ENCODE results near the gene GLUD1.
"Not testable (repeated sequence)": the region's sequence is repeated elsewhere in the genome, so short reads cannot be mapped to it uniquely, and the experiment has no call there.

Gene GLUD1

GRCh38 chr10:87038786-87039185 lies 55.9 kb downstream of the GLUD1 start:
- no peak for DNase-seq

DNA sequence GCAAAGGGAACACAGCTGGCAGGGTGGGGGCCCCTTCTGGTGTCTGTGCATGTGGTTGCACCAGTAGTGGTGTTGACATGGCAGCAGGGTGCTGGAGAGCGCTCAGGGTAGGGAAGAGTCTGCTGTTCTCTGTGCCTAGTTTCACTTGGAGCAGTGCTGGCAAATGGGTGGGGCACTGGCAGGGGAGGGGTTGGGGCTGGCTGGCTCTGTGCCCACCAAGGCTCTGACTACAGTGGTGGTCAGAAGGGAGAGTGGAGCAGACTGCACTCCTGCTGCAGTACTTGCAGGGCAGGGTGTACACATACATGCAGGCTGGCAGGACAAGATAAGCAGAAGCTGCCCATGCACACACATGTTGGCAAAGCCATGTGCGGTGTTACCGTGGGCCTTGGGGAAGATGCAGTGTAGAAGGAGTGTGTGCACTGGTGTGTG lies 56.3 kb downstream of the GLUD1 start:
- DNase-seq = peak in 1 of 5 experiments; percentile 27

GRCh38 chr10:87036623-87037022 lies 58.0 kb downstream of the GLUD1 start:
- peak in 1 of 5 experiments; percentile 35 for DNase-seq

GRCh38 chr10:87030912-87031635 lies 63.6 kb downstream of the GLUD1 start:
- DNase-seq = no peak

DNA sequence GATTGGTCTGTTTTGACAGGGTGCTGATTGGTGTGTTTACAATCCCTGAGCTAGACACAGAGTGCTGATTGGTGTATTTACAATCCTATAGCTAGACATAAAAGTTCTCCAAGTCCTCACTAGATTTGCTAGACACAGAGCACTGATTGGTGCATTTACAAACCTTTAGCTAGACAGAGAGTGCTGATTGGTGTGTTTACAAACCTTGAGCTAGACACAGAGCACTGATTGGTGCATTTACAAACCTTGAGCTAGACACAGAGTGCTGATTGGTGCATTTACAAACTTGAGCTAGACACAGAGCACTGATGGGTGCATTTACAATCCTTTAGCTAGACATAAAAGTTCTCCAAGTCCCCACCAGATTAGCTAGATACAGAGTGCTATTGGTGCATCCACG lies 64.2 kb downstream of the GLUD1 start:
- DNase-seq = not testable (repeated sequence)

DNA sequence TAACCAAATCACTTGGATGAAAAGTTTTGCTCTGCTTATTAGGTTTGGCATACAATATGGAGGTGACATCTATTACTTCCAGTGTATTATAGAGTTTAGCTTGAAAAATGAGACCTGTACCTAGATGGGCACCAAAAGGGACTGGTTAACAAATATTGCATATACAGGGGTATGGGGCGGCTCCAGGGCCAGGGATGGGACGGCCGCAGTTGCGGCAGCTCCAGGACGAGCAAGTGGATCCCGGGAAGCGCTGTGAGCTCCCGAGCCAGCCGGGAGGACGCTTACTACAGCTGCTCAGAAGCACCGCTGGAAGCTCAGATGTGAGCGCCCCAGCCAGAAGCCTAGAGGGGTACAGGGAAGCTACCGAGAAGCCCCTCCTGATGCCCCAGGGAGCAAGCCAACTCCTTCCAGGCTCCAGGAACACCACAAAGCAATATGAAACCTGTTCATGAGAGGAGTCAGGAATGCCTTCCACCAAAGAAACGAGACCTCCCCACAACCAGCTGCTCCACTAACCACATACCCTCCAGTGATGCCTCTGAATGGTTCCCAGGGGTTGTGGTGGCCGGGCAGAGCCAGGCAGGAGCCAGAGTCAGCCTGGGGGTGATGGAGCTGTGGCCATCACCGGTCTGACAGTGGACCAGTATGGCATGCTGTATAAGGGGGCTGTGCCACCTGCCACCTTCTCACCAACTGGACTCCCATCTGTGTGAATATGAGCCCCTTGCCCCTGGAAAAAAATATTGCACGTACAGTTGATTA lies 67.7 kb downstream of the GLUD1 start:
- not testable (repeated sequence) for DNase-seq

DNA sequence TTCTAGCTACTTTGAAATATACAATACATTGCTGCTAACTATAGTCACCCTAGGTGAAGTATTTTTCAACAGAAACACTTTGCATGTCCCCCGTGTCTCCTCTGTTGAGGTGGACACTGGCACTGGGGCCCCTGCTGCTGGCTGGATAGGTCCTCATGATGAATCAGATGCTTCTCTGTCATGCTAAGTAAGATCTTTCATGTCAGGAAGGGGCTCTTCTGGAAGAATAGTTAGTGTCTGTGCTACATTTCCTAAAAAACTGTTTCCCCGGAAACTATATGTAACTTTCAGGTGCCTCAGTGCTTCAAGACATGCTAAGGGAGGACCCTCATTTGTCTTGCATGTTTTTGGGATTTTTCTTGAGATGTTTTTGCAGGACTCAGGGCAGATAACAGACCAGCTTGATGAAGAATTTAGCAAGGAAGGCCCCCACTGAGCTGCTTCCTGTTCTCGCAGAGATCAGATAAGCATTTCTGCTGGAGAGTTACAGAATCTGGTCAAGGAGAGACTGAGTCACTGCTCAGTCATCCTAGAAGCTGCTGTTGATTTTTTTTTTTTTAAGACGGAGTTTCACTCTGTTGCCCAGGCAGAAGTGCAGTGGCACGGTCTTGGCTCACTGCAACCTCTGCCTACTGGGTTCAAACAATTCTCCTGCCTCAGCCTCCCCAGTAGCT lies 69.2 kb downstream of the GLUD1 start:
- DNase-seq = peak in 1 of 5 experiments; percentile 77

DNA sequence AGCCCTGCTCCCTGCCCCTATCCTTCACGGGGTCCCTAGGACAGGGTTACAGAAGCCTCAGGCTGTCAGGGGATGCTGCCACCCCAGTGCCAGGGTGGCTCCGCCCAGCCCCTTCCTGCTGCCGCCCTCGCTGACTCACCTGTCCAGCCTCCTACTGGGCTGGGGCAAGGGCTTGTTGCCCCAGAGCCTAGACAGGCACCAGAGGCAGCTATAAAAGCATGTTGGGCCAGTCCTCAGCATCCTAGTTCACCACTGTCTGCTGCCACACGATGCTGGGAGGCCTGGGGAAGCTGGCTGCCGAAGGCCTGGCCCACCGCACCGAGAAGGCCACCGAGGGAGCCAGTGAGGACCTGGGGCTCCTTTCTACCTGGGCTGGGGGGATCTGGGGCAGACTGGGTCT lies 74.6 kb downstream of the GLUD1 start, which contains the start of gene FAM25A:
TSS of gene FAM25A (plus strand) at position 239 of the 400 bp plus-strand sequence. CDS start at position 270, 31 bp downstream.
- not testable (repeated sequence) for DNase-seq

DNA sequence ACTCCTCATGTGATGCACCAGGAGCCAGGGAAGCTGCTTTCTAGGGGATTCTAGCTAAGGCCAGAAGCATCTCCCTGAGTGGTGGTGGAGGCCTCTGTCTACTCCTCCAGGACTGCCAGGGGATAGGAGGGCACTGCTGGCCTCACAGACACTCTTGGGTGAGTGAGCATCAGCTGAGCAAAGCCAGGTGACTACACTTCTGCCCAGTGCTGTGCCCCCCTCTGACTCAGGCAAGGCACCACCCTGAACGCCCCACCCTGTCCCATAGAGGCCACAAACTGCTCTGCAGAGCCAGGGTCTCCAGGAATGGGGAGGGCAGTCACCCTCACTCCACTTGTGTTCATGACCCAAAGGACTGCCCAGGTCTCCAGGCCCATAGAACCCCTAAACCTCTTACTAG lies 75.1 kb downstream of the GLUD1 start:
- DNase-seq = not testable (repeated sequence)

DNA sequence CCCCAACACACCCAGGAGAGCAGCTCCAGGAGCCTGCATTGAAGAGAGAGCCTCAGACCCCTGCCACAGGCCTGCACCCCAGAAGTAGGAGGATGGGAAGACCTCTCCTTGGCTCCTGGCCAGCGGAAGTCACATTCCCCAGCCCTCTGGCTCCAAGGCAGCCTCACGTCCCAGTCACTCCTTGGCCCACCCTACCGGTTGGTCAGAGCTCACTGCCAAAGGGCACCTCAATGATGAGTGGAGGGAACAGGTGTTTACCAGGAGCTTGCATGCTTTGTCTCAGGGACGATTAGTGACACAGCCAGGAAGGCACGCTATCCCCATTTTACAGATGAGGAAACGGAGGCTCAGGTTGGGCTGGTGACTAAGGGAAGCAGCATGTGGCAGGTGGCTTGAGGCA lies 75.6 kb downstream of the GLUD1 start:
- DNase-seq = not testable (repeated sequence)

- DNase-seq = not testable (repeated sequence)
These were observed 76.5 kb downstream of the GLUD1 start for GRCh38 chr10:87018127-87018526.

DNA sequence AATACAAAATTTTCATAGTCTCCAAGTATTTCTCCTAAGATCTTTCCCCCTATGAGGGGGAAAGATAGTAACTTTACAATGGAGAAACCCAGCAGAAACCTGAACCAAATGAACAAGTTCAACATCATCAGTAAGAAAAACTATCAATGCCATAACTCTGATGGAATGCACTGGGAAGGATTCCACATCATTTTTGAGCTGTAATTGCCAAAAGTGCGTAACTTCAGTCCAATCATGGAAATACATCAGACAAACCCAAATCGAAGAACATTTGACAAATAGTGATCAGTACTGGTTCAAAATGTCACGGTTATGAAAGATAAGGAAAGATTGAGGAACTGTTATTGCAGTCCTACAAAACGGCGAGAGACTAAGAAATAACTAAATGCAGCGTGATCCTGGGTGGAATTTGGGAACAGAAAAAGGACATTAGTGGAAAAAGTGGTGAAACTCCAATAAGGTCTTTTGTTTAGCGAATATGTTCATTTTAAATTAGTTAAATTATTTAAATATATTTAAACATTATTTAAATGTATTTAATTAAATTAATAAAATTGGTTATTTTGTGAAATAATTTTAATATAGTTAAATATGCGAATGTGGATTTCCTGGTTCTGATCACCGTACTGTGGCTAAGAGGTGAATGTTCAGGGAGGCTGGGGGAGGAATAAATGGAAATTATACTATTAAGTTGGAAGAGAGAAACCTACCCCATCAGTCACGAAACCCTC lies 79.5 kb downstream of the GLUD1 start:
- DNase-seq = not testable (repeated sequence)

DNA sequence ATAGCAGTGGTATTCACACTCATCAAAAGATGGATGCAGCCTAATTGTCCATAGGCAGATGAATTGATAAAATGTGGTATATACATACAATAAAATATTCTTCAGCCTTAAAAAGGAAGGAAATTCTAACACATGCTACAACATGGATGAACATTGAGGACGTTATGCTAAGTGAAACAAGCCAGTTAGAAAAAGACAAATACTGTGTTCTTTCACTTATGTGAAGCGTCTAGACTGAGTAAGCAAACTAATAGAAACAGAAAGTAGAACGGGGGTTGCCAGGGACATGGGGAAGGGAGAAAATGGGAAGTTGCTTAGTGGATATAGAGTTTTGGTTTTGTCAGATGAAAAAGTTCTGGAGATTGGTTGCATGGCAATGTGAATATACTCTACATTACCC lies 81.1 kb downstream of the GLUD1 start:
- DNase-seq = not testable (repeated sequence)

DNA sequence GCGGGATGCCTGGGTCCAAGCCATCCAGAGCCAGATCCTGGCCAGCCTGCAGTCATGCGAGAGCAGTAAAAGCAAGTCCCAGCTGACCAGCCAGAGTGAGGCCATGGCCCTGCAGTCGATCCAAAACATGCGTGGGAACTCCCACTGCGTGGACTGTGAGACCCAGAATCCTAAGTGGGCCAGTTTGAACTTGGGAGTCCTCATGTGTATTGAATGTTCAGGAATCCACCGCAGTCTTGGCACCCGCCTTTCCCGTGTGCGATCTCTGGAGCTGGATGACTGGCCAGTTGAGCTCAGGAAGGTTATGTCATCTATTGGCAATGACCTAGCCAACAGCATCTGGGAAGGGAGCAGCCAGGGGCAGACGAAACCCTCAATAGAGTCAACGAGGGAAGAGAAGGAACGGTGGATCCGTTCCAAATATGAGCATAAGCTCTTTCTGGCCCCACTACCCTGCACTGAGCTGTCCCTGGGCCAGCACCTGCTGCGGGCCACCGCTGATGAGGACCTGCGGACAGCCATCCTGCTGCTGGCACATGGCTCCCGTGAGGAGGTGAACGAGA lies 85.4 kb downstream of the GLUD1 start:
- DNase-seq = not testable (repeated sequence)

GRCh38 chr10:87008303-87008702 lies 86.3 kb downstream of the GLUD1 start:
- not testable (repeated sequence) for DNase-seq

GRCh38 chr10:87007674-87008073 lies 87.0 kb downstream of the GLUD1 start:
- DNase-seq = not testable (repeated sequence)

GRCh38 chr10:87007124-87007523 lies 87.5 kb downstream of the GLUD1 start:
- not testable (repeated sequence) for DNase-seq

- no peak for DNase-seq
These were observed 94.2 kb downstream of the GLUD1 start for GRCh38 chr10:87000491-87000890.

All from T-helper 2 cell (primary cell).